ENCODE data around the gene NINJ1. TPM values are rescaled to one million over a fixed set of nuclear protein-coding genes. Genes with fewer than 3 reads are reported as not detected.
"Not testable (repeated sequence)": the region's sequence is repeated elsewhere in the genome, so short reads cannot be mapped to it uniquely, and the experiment has no call there.

NINJ1 gene
- total and polyA plus RNA-seq, 4 donors, result 23.8 to 60.4 (median 47.5) TPM

GRCh38 chr9:93108291-93109041, 25.6 kb downstream of the NINJ1 start:
- DNase-seq (ENCODE audit: low read depth in 4 of 6, low spot score in 6 of 6), result no peak
- no peaks in the 10 kb centered on the region for H3K9me3 ChIP-seq (ENCODE audit: control insufficient read depth, insufficient read depth, low read length)
- H3K4me3 ChIP-seq (ENCODE audit: low read depth, low read length), result no peak overlapping the region
- H3K4me1 ChIP-seq (ENCODE audit: control insufficient read depth, insufficient read depth, low read length), result peaks cover 7% of the 10 kb centered on the region
- WGBS (ENCODE audit: insufficient coverage), result 86% methylated on average over 11 of the region's 15 CpGs
- peaks cover 61% of the 10 kb centered on the region for H3K36me3 ChIP-seq (ENCODE audit: control insufficient read depth, insufficient read depth, low read length)
- no peaks in the 10 kb centered on the region for H3K27me3 ChIP-seq (ENCODE audit: control insufficient read depth, insufficient read depth, low read length)
- no peak overlapping the region for H3K27ac ChIP-seq (ENCODE audit: low read depth, low read length)

- DNase-seq (ENCODE audit: low read depth in 4 of 6, low spot score in 6 of 6), result no peak
- Histone ChIP-seq H3K4me1 (ENCODE audit: control insufficient read depth, insufficient read depth, low read length) (peaks cover 7% of the 10 kb centered on the region), H3K27ac (ENCODE audit: low read depth, low read length) (no peak overlapping the region), H3K36me3 (ENCODE audit: control insufficient read depth, insufficient read depth, low read length) (peaks cover 54% of the 10 kb centered on the region), H3K9me3 (ENCODE audit: control insufficient read depth, insufficient read depth, low read length) (no peaks in the 10 kb centered on the region), H3K4me3 (ENCODE audit: low read depth, low read length) (no peak overlapping the region), H3K27me3 (ENCODE audit: control insufficient read depth, insufficient read depth, low read length) (no peaks in the 10 kb centered on the region)
- WGBS (ENCODE audit: insufficient coverage), result 92% methylated on average over 5 of the region's 6 CpGs
These were observed 26.3 kb downstream of the NINJ1 start for GRCh38 chr9:93107825-93108161.

GRCh38 chr9:93107151-93107824, 26.8 kb downstream of the NINJ1 start:
- WGBS (ENCODE audit: insufficient coverage), result 84% methylated on average over 11 of the region's 14 CpGs
- no peak overlapping the region for H3K27ac ChIP-seq (ENCODE audit: low read depth, low read length)
- DNase-seq (ENCODE audit: low read depth in 4 of 6, low spot score in 6 of 6), result no peak
- H3K4me3 ChIP-seq (ENCODE audit: low read depth, low read length), result no peak overlapping the region
- no peaks in the 10 kb centered on the region for H3K27me3 ChIP-seq (ENCODE audit: control insufficient read depth, insufficient read depth, low read length)
- H3K4me1 ChIP-seq (ENCODE audit: control insufficient read depth, insufficient read depth, low read length), result peaks cover 7% of the 10 kb centered on the region
- peaks cover 49% of the 10 kb centered on the region for H3K36me3 ChIP-seq (ENCODE audit: control insufficient read depth, insufficient read depth, low read length)
- H3K9me3 ChIP-seq (ENCODE audit: control insufficient read depth, insufficient read depth, low read length), result no peaks in the 10 kb centered on the region

- peaks cover 2% of the 10 kb centered on the region for H3K9me3 ChIP-seq (ENCODE audit: control insufficient read depth, insufficient read depth, low read length)
- no peaks in the 10 kb centered on the region for H3K27me3 ChIP-seq (ENCODE audit: control insufficient read depth, insufficient read depth, low read length)
- no peak for DNase-seq (ENCODE audit: low read depth in 4 of 6, low spot score in 6 of 6)
- no peak overlapping the region for H3K4me3 ChIP-seq (ENCODE audit: low read depth, low read length)
- WGBS (ENCODE audit: insufficient coverage), result no CpG with 5 or more reads among the region's 1 CpG
- H3K4me1 ChIP-seq (ENCODE audit: control insufficient read depth, insufficient read depth, low read length), result peaks cover 7% of the 10 kb centered on the region
- peaks cover 33% of the 10 kb centered on the region for H3K36me3 ChIP-seq (ENCODE audit: control insufficient read depth, insufficient read depth, low read length)
- H3K27ac ChIP-seq (ENCODE audit: low read depth, low read length), result no peak overlapping the region
These were observed 28.4 kb downstream of the NINJ1 start for GRCh38 chr9:93105620-93106019.

GRCh38 chr9:93101086-93101485, 33.0 kb downstream of the NINJ1 start:
- H3K27ac ChIP-seq (ENCODE audit: low read depth, low read length); H3K9me3 ChIP-seq (ENCODE audit: control insufficient read depth, insufficient read depth, low read length); H3K36me3 ChIP-seq (ENCODE audit: control insufficient read depth, insufficient read depth, low read length); H3K4me3 ChIP-seq (ENCODE audit: low read depth, low read length); H3K27me3 ChIP-seq (ENCODE audit: control insufficient read depth, insufficient read depth, low read length); DNase-seq (ENCODE audit: low read depth in 4 of 6, low spot score in 6 of 6): not testable (repeated sequence)
- 95% methylated on average over 9 of the region's 11 CpGs for WGBS (ENCODE audit: insufficient coverage)
- H3K4me1 ChIP-seq (ENCODE audit: control insufficient read depth, insufficient read depth, low read length), result peaks cover 39% of the 10 kb centered on the region

- 96% methylated on average over 4 of the region's 8 CpGs for whole genome bisulfite sequencing (ENCODE audit: insufficient coverage)
- DNase-seq (ENCODE audit: low read depth in 4 of 6, low spot score in 6 of 6), result no peak
- no peaks in the 10 kb centered on the region for H3K27me3 ChIP-seq (ENCODE audit: control insufficient read depth, insufficient read depth, low read length)
- H3K27ac ChIP-seq (ENCODE audit: low read depth, low read length), result no peak overlapping the region
- peaks cover 6% of the 10 kb centered on the region for H3K36me3 ChIP-seq (ENCODE audit: control insufficient read depth, insufficient read depth, low read length)
- peaks cover 39% of the 10 kb centered on the region for H3K4me1 ChIP-seq (ENCODE audit: control insufficient read depth, insufficient read depth, low read length)
- H3K9me3 ChIP-seq (ENCODE audit: control insufficient read depth, insufficient read depth, low read length), result peaks cover 2% of the 10 kb centered on the region
- no peak overlapping the region for H3K4me3 ChIP-seq (ENCODE audit: low read depth, low read length)
These were observed 33.8 kb downstream of the NINJ1 start for GRCh38 chr9:93100276-93100636.

GRCh38 chr9:93099551-93100275, 34.3 kb downstream of the NINJ1 start:
- DNase-seq (ENCODE audit: low read depth in 4 of 6, low spot score in 6 of 6), result no peak
- peaks cover 6% of the 10 kb centered on the region for H3K36me3 ChIP-seq (ENCODE audit: control insufficient read depth, insufficient read depth, low read length)
- H3K27ac ChIP-seq (ENCODE audit: low read depth, low read length), result no peak overlapping the region
- H3K9me3 ChIP-seq (ENCODE audit: control insufficient read depth, insufficient read depth, low read length), result peaks cover 2% of the 10 kb centered on the region
- H3K27me3 ChIP-seq (ENCODE audit: control insufficient read depth, insufficient read depth, low read length), result no peaks in the 10 kb centered on the region
- no peak overlapping the region for H3K4me3 ChIP-seq (ENCODE audit: low read depth, low read length)
- 87% methylated on average over 15 of the region's 16 CpGs for WGBS (ENCODE audit: insufficient coverage)
- H3K4me1 ChIP-seq (ENCODE audit: control insufficient read depth, insufficient read depth, low read length), result peaks cover 44% of the 10 kb centered on the region

- DNase-seq (ENCODE audit: low read depth in 4 of 6, low spot score in 6 of 6), result peak in 3 of 6 donors; percentile 48 to 79 (median 72)
- WGBS (ENCODE audit: insufficient coverage), result 36% methylated on average over 13 of the region's 15 CpGs
- no peaks in the 10 kb centered on the region for H3K27me3 ChIP-seq (ENCODE audit: control insufficient read depth, insufficient read depth, low read length)
- H3K9me3 ChIP-seq (ENCODE audit: control insufficient read depth, insufficient read depth, low read length), result peaks cover 2% of the 10 kb centered on the region
- H3K4me1 ChIP-seq (ENCODE audit: control insufficient read depth, insufficient read depth, low read length), result peaks cover 57% of the 10 kb centered on the region
- no peak overlapping the region for H3K4me3 ChIP-seq (ENCODE audit: low read depth, low read length)
- peaks cover 6% of the 10 kb centered on the region for H3K36me3 ChIP-seq (ENCODE audit: control insufficient read depth, insufficient read depth, low read length)
- peak overlapping the region; percentile 67 for H3K27ac ChIP-seq (ENCODE audit: low read depth, low read length)
These were observed 35.7 kb downstream of the NINJ1 start for GRCh38 chr9:93098236-93098946.

- H3K27ac ChIP-seq (ENCODE audit: low read depth, low read length), result peak overlapping the region; percentile 67
- WGBS (ENCODE audit: insufficient coverage), result 71% methylated on average over 11 of the region's 11 CpGs
- H3K4me3 ChIP-seq (ENCODE audit: low read depth, low read length), result peak overlapping the region; percentile 57
- H3K4me1 ChIP-seq (ENCODE audit: control insufficient read depth, insufficient read depth, low read length), result peaks cover 63% of the 10 kb centered on the region
- H3K36me3 ChIP-seq (ENCODE audit: control insufficient read depth, insufficient read depth, low read length), result peaks cover 6% of the 10 kb centered on the region
- peaks cover 2% of the 10 kb centered on the region for H3K9me3 ChIP-seq (ENCODE audit: control insufficient read depth, insufficient read depth, low read length)
- DNase-seq (ENCODE audit: low read depth in 4 of 6, low spot score in 6 of 6), result peak in 4 of 6 donors; percentile 36 to 78 (median 66)
- no peaks in the 10 kb centered on the region for H3K27me3 ChIP-seq (ENCODE audit: control insufficient read depth, insufficient read depth, low read length)
These were observed 36.4 kb downstream of the NINJ1 start for GRCh38 chr9:93097511-93098201.

Data from spinal cord (tissue), 10 donors.